HG03442 (cell line): Measurements from ENCODE around the gene NINL.

Experiments
- ATAC-seq: cut with Tn5 transposase; IDR thresholded peaks from one replicate; pipeline ENCODE4 v1.9.1; 2021; ENCODE audit warnings: mild to moderate bottlenecking, moderate library complexity; ENCODE audit not compliant: unreplicated experiment

NINL gene

DNA sequence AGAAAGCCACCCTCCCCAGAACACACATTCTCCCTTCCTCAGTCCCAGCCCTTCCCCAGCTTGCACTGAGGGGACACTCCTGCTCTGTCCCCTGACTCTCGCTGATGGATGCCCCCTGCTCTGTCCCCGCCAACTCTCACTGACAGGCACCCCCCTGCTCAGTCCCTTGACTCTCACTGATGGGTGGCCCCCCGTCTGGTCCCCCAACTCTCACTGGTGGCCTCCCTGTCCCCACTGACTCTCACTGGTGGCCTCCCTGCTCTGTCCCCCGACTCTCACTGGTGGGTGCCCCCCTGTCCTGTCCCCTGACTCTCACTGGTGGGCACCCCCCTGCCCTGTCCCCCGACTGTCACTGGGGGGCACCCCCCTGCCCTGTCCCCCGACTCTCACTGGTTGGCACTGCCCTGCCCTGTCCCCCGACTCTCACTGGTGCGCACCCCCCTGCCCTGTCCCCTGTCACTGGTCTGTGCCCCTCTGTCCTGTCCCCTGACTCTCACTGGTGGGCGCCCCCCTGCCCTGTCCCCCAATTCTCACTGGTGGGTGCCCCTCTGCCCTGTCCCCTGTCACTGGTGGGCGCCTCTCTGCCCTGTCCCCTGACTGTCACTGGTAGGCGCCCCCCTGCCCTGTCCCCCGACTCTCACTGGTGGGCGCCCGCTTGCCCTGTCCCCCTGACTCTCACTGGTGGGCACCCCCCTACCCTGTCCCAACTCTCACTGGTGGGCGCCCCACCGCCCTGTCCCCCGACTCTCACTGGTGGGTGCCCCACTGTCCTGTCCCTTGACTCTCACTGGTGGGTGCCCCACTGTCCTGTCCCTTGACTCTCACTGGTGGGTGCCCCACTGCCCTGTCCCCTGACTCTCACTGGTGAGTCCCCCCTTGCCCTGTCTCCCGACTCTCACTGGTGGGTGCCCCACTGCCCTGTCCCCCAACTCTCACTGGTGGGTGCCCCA lies 116.9 kb downstream of the NINL start:
- no peak for ATAC-seq

DNA sequence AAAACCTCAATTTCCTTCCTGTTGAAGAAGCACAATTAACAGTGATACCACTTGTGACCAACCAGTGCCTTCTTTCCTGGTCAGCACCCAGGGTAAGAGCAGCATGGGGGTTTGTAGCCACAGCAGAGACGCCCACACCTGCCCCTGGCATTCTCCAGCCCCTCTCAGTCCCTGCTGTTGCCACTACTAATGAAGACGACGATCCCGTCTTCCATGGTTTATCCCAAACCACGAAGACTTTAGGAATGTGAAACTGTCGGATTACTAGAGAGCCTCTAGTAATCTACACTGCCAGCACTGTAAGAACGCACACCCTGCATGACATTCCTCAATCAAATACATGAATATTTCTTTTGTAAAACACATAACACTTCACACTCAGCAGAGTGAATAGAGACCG lies 117.9 kb downstream of the NINL start:
- ATAC-seq = no peak

- ATAC-seq = no peak
Measured at GRCh38 chr20:25466846-25467245, 118.5 kb downstream of the NINL start.

GRCh38 chr20:25465243-25466135 lies 119.8 kb downstream of the NINL start:
- no peak for ATAC-seq

DNA sequence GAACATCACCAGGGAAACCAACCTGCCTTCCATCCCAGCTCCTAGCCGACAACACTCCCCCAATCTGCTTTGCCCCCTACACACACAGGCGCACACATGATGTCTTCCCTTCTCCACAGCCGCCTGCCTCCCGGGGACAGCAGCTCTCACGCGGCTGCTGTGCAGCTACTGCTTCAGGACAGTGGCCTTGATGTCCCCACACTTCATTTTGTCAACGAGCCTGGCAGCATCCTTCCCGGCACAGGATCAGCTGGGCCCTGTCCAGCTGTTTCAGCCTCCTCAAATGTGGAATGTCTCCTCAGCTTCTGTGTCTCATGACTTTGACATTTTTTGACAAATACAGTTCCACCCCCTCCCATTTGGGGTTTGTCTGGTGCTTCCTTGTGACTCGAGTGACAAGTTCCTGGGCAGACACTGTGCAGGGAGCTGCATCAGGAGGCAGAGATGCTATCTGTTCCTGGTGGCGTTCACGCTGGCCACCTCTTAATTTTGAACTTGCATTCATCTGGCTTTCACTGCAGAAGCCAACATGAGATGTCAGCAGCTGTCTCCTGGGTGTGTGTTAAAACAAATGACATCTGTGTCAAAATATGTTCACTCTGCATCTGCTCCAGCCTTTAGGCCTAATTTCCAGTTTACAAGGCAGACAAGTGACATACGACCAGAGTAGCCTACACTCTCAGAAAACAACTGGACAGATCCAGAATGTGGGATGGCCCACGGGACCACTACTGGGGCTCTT lies 120.7 kb downstream of the NINL start:
- ATAC-seq = no peak

DNA sequence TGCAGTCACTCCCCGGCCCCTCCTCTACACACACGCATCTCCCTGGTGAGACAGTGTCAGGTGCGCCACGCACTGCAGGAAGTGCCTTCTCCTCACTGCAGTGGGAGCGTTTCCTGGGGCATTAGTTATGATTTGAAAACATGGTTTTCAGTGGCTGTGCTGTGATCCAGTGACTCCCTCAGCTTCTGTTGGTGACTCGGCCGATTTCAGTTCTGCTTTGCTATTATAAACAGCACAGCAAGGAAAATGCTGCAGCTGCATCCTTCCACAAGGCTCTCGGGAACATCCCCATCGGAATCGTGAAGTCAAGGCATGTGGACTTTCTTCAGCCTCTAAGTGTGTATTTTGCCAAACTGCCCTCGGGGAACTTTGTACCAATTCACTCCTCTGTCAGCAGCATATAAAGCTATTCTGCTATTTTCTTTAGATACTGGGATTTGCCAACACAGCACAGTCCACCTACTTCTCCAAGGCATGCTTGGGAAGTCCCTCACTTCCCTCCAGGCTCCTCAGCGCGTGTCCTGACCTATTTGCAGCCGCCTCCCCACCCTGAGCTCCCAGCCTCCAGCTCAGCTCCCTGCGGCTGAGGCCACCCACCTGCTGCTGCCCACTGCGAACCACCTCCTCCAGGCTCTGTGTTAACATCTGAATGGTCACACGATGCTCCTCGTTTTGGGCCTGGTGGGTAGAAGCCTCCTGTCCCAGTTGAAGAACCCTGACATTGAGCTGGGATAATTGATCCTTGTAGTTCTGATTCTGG lies 123.4 kb downstream of the NINL start:
- ATAC-seq = no peak

- ATAC-seq = no peak
Measured at GRCh38 chr20:25461281-25461650, 124.1 kb downstream of the NINL start.

DNA sequence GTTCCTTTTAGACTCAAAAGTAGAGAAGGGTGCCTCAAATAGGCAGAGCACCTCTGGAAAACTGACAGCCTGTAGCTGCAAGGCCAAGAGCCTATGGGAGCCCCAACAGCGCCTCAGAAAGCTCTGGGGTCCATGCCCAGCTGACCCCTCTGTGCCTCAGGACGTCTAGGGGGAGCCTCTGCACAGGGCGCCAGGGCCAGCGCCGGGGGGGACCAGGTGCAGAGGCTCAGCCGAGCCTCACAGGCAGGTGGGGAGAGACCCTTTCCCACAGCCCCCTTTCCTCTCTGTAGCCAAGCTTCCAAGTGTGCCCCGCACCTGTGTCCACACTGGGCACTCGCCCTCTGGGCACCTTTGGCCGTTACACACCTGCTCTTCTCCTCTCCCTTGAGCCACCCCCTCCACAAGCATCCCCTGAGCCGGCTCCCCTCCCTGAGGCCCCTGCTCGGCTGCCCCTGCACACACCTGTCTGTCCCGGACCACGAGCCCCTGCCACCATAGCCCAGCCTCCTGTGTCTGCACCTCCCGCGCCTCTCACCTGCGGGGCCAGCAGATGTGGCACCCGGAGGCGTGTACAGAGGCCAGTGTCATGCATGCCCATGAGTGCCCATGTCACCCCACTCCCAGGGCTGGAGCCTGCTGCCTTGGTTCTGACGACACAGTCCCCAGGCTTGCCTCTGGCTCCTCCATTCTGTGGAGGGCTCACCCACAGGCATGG lies 124.6 kb downstream of the NINL start:
- no peak for ATAC-seq

DNA sequence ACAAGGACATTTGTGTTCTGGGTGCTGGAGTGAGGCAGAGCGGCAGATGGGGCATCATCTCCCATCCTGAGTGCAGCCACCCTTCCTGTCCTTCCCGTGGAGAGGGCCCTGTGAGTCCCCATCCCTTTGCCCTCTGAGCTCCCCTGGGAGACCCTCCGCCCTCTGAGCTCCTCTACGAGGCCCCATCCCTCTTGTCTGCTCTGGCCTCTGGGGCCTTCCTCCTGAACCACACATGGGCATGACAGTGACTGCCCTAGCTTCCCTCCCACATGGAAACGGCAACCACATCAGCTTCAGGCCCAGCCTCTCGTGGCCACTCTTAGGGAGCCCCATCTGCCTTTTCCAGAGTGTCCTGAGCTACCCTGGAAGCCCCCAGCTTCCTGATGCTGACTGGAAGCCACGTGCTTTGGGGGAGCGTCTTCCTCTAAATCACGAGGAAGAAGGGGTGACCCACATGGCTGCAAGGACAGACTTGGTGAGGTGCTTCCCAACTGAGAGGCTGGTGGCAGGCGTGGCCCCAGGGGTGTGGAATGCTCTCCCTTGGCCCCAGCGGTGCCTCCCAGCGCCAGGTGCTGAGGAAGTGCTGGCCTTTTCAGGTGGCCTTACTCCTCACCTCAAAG lies 125.3 kb downstream of the NINL start:
- no peak for ATAC-seq

DNA sequence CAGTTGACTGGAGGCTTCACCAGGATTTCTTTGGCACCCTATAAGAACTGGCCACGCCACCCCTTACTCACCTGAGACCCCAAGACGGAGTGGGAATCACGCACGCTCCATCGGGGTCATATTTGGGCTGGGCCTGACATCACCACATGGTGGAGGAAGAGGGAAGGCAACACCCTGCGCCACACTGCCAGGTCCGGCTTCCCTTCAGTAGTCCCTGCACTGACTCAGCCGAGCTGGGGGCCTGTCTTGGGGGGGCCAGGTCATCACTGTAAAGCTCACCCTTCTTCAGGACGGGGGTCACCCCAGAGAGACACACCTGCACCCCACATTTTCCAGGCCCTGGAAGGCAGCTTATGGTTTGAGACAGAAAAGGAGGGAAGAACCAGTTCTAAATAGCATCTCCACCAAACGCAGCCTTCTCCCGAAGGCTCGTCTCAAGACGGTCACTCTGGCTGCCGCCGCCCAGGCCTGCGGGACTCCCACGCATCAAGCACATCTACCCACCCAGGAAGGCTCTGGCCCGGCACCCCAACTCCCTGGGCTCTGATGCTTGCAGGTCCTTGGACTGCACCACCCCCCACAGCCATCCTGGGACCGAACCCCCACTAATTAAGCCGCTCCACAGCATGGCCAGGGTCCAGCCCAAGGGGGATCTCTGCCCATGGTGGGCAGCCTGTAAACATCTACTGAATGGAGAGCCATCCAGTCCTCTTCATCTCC lies 126.1 kb downstream of the NINL start:
- ATAC-seq = no peak

DNA sequence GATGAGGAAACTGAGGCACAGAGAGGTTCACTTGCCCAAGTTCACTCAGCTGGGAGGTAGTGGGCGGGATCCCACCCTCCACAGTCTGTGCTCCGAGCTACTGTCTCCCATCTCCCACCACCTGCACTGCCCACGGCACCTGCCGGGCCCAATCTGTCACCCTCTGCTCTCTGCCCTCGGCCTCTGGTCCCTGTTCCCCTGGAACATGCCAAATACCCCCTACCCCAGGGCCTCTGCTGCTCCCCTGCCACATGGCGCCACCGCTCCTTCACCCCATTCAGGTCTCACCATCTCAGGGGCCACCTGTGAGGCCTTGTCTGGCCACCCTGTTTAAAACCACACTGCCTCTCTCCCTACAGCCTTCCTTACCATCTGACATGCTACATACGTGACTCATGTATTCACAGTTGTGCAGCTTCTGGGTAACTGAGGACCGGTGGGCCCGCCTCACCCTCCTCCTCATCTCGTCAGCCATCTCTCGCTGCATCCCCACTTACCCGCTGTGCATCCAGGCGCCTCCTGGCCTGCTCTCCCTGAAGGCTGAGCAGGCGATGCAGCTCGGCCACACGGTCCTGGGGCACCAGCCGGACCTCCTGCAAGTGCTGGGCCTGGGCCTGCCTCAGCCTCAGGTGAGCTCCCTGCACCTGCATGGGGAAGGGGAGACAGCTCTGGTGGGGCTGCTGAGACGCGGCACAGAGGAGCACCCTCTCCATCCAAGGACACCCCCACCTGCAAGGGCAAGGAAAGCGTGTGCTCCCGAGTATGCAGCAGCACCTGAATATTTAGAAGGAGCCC lies 127.2 kb downstream of the NINL start:
- ATAC-seq = no peak

DNA sequence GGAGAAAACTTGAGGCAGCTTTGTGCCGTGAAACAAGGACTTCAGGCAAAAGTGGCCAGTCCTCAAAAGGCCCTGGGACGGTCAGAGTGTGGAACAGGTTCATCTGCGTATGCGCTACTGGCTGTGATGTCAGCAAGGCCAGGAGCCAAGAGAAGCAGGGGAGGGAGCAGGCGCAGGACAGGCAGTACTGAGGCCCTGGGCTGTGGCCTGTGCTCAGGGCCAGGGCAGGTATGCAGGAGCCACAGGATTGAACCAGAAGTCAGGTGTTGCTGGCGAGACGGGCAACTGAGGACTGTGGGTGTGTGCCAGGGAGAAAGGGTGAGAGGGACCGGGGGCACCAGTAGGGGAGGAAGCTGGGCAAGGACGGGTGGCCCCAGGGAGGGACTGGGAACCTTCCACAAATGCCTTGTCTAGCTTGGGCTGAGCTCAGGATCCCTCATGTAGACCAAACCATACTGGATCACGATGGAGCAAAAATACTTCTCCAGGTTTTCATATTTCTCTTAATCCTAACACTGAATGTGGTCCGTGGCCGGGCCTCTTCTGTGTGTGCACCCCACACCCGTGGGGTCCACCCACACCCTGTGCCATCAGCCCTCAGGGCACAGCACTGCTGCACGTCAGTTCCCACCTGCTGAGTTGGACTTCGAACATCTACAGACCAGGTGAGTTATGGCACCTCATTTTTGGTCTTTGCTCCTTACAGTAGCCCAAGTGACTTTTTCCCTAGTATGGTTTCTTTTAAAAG lies 131.0 kb downstream of the NINL start:
- no peak for ATAC-seq

GRCh38 chr20:25453035-25453810 lies 132.1 kb downstream of the NINL start:
- ATAC-seq = no peak

- no peak for ATAC-seq
Measured at GRCh38 chr20:25452333-25452732, 133.0 kb downstream of the NINL start.

GRCh38 chr20:25447671-25448070 lies 137.7 kb downstream of the NINL start:
- ATAC-seq = no peak

- no peak for ATAC-seq
Measured at GRCh38 chr20:25444556-25444955, 140.8 kb downstream of the NINL start.
